Psoas muscle (tissue), 8 donors: Measurements from ENCODE around the gene ZCCHC7. TPM values are rescaled to one million over a fixed set of nuclear protein-coding genes. Genes with fewer than 3 reads are reported as not detected.

Experiments used
- ATAC-seq, 4 donors: fragments of 200-7000 bp; cut with Tn5 transposase; one replicate each; pipeline ENCODE4 v1.9.1; 2020; ENCODE audit warnings: moderate library complexity in 3 of 4, mild to moderate bottlenecking in 2 of 4
- DNase-seq, 2 donors: peaks; one replicate each; pipeline ENCODE4 v3.0.0-alpha.2; 2020
- H3K27ac ChIP-seq: fragments of 200-600 bp; one replicate; pipeline ENCODE4 v1.8.0; 2022
- H3K27me3 ChIP-seq, 3 donors: fragments of 200-600 bp in 1 of 3; one replicate each; pipeline versions ENCODE4 v1.6.1 to v1.8.0; 2013 to 2022; ENCODE audit warnings: low read length in 2 of 3, mild to moderate bottlenecking in 2 of 3, moderate library complexity in 1 of 3; ENCODE audit not compliant: insufficient read depth in 3 of 3
- H3K36me3 ChIP-seq, 2 donors: fragments of 200-600 bp in 1 of 2; one replicate each; pipeline versions ENCODE4 v1.6.1 to v1.8.0; 2013 to 2022; ENCODE audit warnings: low read depth in 1 of 2, mild to moderate bottlenecking in 1 of 2, moderate library complexity in 1 of 2; ENCODE audit not compliant: insufficient read depth in 1 of 2
- H3K4me1 ChIP-seq: fragments of 200-600 bp; one replicate; pipeline ENCODE4 v1.8.0; 2022
- H3K4me3 ChIP-seq: fragments of 200-600 bp; one replicate; pipeline ENCODE4 v1.8.0; 2022; ENCODE audit warnings: mild to moderate bottlenecking
- H3K9me3 ChIP-seq: fragments of 200-600 bp; one replicate; pipeline ENCODE4 v1.8.0; 2022
- WGBS, 3 donors: extraction: QIAGEN DNeasy Blood & Tissue Kit; methylation state at CpG; one replicate each; pipeline versions ENCODE4 v1.1.6 to v1.1.7; 2013; 5-methylcytosine and 5-hydroxymethylcytosine counted together
- intact Hi-C, 2 donors: fragments of 100-400 bp; cut with DNase I; formaldehyde crosslinking; loops; one replicate each; pipeline versions ENCODE4 v1.11.0 to v1.14.2; 2022
- polyA plus RNA-seq, 3 donors: library from polyadenylated mRNA; stranded (reverse); fragments of 200-250 nt; gene quantifications; one replicate each; pipeline ENCODE4 v1.2.3, GENCODE V29; 2013
- total RNA-seq, 4 donors: library from RNA; stranded (reverse); fragmentation: NEBNext Ultra II Directional in 2 of 4; extraction: Animal tissue kit (Norgen Biotek cat#: 25700) in 2 of 4; gene quantifications; one replicate each; pipeline versions ENCODE4 v1.2.1 to v1.2.4, GENCODE V29; 2021 to 2023
- TF ChIP-seq, protein P1 (sequence below): fragments of 200-600 bp; IDR thresholded peaks from one replicate; pipeline ENCODE4 v1.8.0; 2022; ENCODE audit warnings: antibody characterized with exemption
- donor health status: healthy with polysubstance abuse.
- donor health status: DM: no; HTN: no; CAD: no; lungs with moderate emphysema.
- donor health status: Bipolar disorder and iron deficiency.
- donor health status: healthy.
- donor health status: DM: yes; HTN: yes; CAD: no.
- donor health status: DM: no; HTN: no; CAD: no.
- donor health status: DM: no; HTN: no; CAD: no.
- donor health status: DM: yes; HTN: yes; CAD: no.

ZCCHC7 gene
- total and polyA plus RNA-seq, 7 donors = 6.2 to 10.3 (median 7.3) TPM

DNA sequence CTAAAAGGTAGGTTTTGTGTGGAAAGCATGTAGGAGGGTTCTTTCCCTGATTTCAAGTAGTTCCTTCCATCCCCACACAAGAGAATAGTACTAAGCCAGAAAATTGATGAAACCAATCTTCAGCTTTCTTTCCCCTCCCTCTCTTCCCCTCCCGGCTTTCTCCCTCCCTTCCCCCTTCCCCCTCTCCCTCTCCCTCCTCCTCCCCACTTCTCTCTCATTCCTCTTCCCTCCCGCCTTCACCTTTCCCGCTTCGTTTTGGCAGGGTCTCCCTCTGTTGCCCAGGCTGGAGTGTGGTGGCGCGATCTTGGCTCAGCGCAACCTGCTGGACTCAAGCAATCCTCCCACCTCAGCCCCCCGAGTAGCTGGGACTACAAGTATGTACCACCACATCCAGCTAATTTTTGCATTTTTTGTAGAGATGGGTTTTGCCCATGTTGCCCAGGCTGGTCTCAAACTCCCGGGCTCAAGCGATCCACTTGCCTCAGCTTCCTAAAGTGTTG lies 85.8 kb downstream of the ZCCHC7 start:
- no peaks in the 10 kb centered on the region for H3K4me1 ChIP-seq
- no peaks in the 10 kb centered on the region for H3K27me3 ChIP-seq
- H3K4me3 ChIP-seq = no peak overlapping the region
- TF ChIP-seq, protein P1, sequence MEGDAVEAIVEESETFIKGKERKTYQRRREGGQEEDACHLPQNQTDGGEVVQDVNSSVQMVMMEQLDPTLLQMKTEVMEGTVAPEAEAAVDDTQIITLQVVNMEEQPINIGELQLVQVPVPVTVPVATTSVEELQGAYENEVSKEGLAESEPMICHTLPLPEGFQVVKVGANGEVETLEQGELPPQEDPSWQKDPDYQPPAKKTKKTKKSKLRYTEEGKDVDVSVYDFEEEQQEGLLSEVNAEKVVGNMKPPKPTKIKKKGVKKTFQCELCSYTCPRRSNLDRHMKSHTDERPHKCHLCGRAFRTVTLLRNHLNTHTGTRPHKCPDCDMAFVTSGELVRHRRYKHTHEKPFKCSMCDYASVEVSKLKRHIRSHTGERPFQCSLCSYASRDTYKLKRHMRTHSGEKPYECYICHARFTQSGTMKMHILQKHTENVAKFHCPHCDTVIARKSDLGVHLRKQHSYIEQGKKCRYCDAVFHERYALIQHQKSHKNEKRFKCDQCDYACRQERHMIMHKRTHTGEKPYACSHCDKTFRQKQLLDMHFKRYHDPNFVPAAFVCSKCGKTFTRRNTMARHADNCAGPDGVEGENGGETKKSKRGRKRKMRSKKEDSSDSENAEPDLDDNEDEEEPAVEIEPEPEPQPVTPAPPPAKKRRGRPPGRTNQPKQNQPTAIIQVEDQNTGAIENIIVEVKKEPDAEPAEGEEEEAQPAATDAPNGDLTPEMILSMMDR = no peak
- H3K9me3 ChIP-seq = peaks cover 10% of the 10 kb centered on the region
- DNase-seq (no peak), ATAC-seq (no peak)
- H3K27ac ChIP-seq = no peak overlapping the region
- peaks cover 4 to 5% of the 10 kb centered on the region in 2 donors for H3K36me3 ChIP-seq
- 94 to 95% (median 94%) methylated on average over 10 of the region's 10 CpGs for WGBS, 3 donors
- intact Hi-C loops = loop anchor here (10.0 kb wide), 3 partner anchors 49 to 99 kb away; no protein-coding TSS in a partner anchor

DNA sequence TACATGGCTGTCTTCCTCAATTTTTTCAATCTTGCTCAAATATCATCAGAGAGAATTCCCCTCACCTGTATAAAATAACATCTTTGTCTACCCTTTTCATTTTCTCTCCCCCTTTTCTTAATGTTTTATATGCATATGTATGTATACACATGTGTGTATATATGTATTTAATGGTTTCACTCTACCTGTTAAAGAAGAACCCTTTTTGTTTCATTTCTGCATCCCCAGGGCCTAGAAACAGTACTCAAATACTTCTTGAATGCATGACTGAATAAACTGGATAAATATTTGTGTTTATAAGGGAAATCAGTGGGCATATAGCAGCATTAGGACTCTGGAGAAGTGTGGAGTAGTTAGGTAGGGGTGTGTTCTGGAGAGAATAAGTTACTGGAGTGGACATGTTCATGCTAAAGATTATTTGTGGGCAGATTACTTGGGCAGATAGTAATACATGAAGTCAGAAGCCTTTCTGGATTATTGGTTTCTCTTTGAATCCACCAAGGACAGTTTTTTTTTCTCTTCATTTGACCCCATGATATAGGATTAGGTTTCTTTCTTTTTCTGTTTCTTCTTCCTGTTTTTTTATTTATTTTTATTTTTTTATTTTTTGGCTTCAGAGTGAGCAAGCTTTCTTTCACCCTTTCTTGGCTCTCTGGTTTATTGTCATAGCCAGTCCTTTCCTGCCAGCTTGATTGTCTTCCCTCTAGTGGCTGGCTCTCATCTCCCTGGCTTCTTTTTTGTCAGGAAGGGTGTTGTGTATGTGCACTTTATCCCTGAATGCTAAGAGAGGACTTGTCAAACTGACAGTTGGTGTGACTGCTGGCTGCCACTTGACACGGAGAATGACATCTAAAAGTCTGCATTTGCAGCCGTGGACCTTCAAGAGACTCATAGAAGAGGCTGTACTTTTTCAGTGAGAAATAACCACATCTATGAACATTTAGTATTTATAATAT lies 89.3 kb downstream of the ZCCHC7 start:
- TF ChIP-seq, protein P1 = no peak
- DNase-seq (no peak), ATAC-seq (no peak)
- H3K27me3 ChIP-seq = no peaks in the 10 kb centered on the region
- WGBS, 3 donors = 22 to 26% (median 25%) methylated on average over 2 of the region's 2 CpGs
- intact Hi-C loops = loop anchor here (10.0 kb wide), 3 partner anchors 45 to 95 kb away; no protein-coding TSS in a partner anchor
- no peaks in the 10 kb centered on the region for H3K4me1 ChIP-seq
- no peak overlapping the region for H3K4me3 ChIP-seq
- H3K9me3 ChIP-seq = peaks cover 1% of the 10 kb centered on the region
- peaks cover 4 to 5% of the 10 kb centered on the region in 2 donors for H3K36me3 ChIP-seq
- no peak overlapping the region for H3K27ac ChIP-seq

- peaks cover 0 to 5% of the 10 kb centered on the region in 2 donors for H3K36me3 ChIP-seq
- no peaks in the 10 kb centered on the region for H3K4me1 ChIP-seq
- intact Hi-C loops = no loop called here
- no peak for DNase-seq
- WGBS, 3 donors = 77 to 83% (median 79%) methylated on average over 3 of the region's 3 CpGs
- H3K27me3 ChIP-seq = no peaks in the 10 kb centered on the region
- TF ChIP-seq, protein P1 = no peak
- H3K4me3 ChIP-seq = no peak overlapping the region
- ATAC-seq = no peak
- H3K27ac ChIP-seq = no peak overlapping the region
- H3K9me3 ChIP-seq = no peaks in the 10 kb centered on the region
Measured at GRCh38 chr9:37210737-37211523, 90.6 kb downstream of the ZCCHC7 start.

GRCh38 chr9:37212435-37212834 lies 92.1 kb downstream of the ZCCHC7 start:
- no peak for DNase-seq
- ATAC-seq = no peak
- Histone ChIP-seq H3K4me3 (no peak overlapping the region), H3K27ac (no peak overlapping the region), H3K9me3 (no peaks in the 10 kb centered on the region), H3K27me3 (no peaks in the 10 kb centered on the region), H3K4me1 (no peaks in the 10 kb centered on the region), H3K36me3 (peaks cover 0 to 5% of the 10 kb centered on the region in 2 donors)
- intact Hi-C loops = no loop called here
- TF ChIP-seq, protein P1 = no peak
- 77 to 90% (median 87%) methylated on average over 2 of the region's 2 CpGs for WGBS, 3 donors
